T-helper 1 cell treated with Interleukin-12 subunit alpha and Interleukin-12 subunit beta and Interleukin-4 antibody, amounts not matched to agents 30 μg/mL and 1 μg/mL, for 36 hours (primary cell): ENCODE measurements around the gene TPO.

ENCODE experiments used
- H3K27ac Mint-ChIP-seq: one replicate; pipeline ENCODE4 v1.8.0; 2021; ENCODE audit warnings: mild to moderate bottlenecking, mixed read lengths
- H3K27me3 Mint-ChIP-seq: one replicate; pipeline ENCODE4 v1.8.0; 2021; ENCODE audit warnings: low read depth, mixed read lengths
- H3K36me3 Mint-ChIP-seq: one replicate; pipeline ENCODE4 v1.8.0; 2021; ENCODE audit warnings: low read depth, mixed read lengths
- H3K4me1 Mint-ChIP-seq: one replicate; pipeline ENCODE4 v1.8.0; 2021; ENCODE audit warnings: low read depth, mixed read lengths
- H3K4me3 Mint-ChIP-seq: one replicate; pipeline ENCODE4 v1.8.0; 2021; ENCODE audit warnings: mild to moderate bottlenecking, moderate library complexity, mixed read lengths
- H3K9me3 Mint-ChIP-seq: one replicate; pipeline ENCODE4 v1.8.0; 2021; ENCODE audit warnings: mixed read lengths

The TPO gene

GRCh38 chr2:1420746-1421480 lies 7.7 kb downstream of the TPO start:
- Mint-ChIP-seq H3K27ac (no peak overlapping the region), H3K4me3 (no peak overlapping the region), H3K27me3 (peaks cover 6% of the 10 kb centered on the region), H3K36me3 (no peaks in the 10 kb centered on the region), H3K4me1 (no peaks in the 10 kb centered on the region), H3K9me3 (no peaks in the 10 kb centered on the region)

GRCh38 chr2:1421731-1422130 lies 8.5 kb downstream of the TPO start:
- peaks cover 6% of the 10 kb centered on the region for H3K27me3 Mint-ChIP-seq
- H3K36me3 Mint-ChIP-seq: no peaks in the 10 kb centered on the region
- H3K4me3 Mint-ChIP-seq: no peak overlapping the region
- H3K27ac Mint-ChIP-seq: no peak overlapping the region
- H3K4me1 Mint-ChIP-seq: no peaks in the 10 kb centered on the region
- H3K9me3 Mint-ChIP-seq: no peaks in the 10 kb centered on the region

GRCh38 chr2:1422131-1422530 lies 8.9 kb downstream of the TPO start:
- H3K4me1 Mint-ChIP-seq: no peaks in the 10 kb centered on the region
- H3K4me3 Mint-ChIP-seq: no peak overlapping the region
- peaks cover 6% of the 10 kb centered on the region for H3K27me3 Mint-ChIP-seq
- H3K27ac Mint-ChIP-seq: no peak overlapping the region
- no peaks in the 10 kb centered on the region for H3K36me3 Mint-ChIP-seq
- no peaks in the 10 kb centered on the region for H3K9me3 Mint-ChIP-seq

- no peaks in the 10 kb centered on the region for H3K9me3 Mint-ChIP-seq
- no peak overlapping the region for H3K4me3 Mint-ChIP-seq
- H3K4me1 Mint-ChIP-seq: no peaks in the 10 kb centered on the region
These were observed 9.5 kb downstream of the TPO start for GRCh38 chr2:1422716-1423285.

GRCh38 chr2:1427086-1427485 lies 13.8 kb downstream of the TPO start:
- Mint-ChIP-seq H3K4me3 (no peak overlapping the region), H3K4me1 (no peaks in the 10 kb centered on the region), H3K36me3 (no peaks in the 10 kb centered on the region), H3K27me3 (peaks cover 6% of the 10 kb centered on the region), H3K27ac (no peak overlapping the region), H3K9me3 (no peaks in the 10 kb centered on the region)

More at GRCh38 chr2:1422716-1423285, 9.5 kb downstream of the TPO start:
- Mint-ChIP-seq H3K27me3 (peaks cover 6% of the 10 kb centered on the region), H3K27ac (no peak overlapping the region), H3K36me3 (no peaks in the 10 kb centered on the region)

GRCh38 chr2:1429895-1430294 lies 16.6 kb downstream of the TPO start:
- Mint-ChIP-seq H3K27ac (no peak overlapping the region), H3K9me3 (no peaks in the 10 kb centered on the region), H3K4me1 (no peaks in the 10 kb centered on the region)

GRCh38 chr2:1430491-1430890 lies 17.2 kb downstream of the TPO start:
- Mint-ChIP-seq H3K4me1 (no peaks in the 10 kb centered on the region), H3K36me3 (no peaks in the 10 kb centered on the region), H3K27me3 (no peaks in the 10 kb centered on the region), H3K27ac (no peak overlapping the region), H3K4me3 (no peak overlapping the region), H3K9me3 (no peaks in the 10 kb centered on the region)

More at GRCh38 chr2:1429895-1430294, 16.6 kb downstream of the TPO start:
- no peak overlapping the region for H3K4me3 Mint-ChIP-seq
- H3K36me3 Mint-ChIP-seq: no peaks in the 10 kb centered on the region
- H3K27me3 Mint-ChIP-seq: no peaks in the 10 kb centered on the region

GRCh38 chr2:1431886-1432400 lies 18.7 kb downstream of the TPO start:
- no peaks in the 10 kb centered on the region for H3K36me3 Mint-ChIP-seq
- no peaks in the 10 kb centered on the region for H3K4me1 Mint-ChIP-seq
- no peak overlapping the region for H3K4me3 Mint-ChIP-seq
- H3K27ac Mint-ChIP-seq: no peak overlapping the region
- H3K9me3 Mint-ChIP-seq: no peaks in the 10 kb centered on the region
- no peaks in the 10 kb centered on the region for H3K27me3 Mint-ChIP-seq

- Mint-ChIP-seq H3K27ac (no peak overlapping the region), H3K9me3 (no peaks in the 10 kb centered on the region), H3K27me3 (no peaks in the 10 kb centered on the region), H3K36me3 (no peaks in the 10 kb centered on the region), H3K4me3 (no peak overlapping the region), H3K4me1 (no peaks in the 10 kb centered on the region)
These were observed 19.5 kb downstream of the TPO start for GRCh38 chr2:1432726-1433125.

- no peak overlapping the region for H3K4me3 Mint-ChIP-seq
- H3K4me1 Mint-ChIP-seq: peaks cover 2% of the 10 kb centered on the region
- no peaks in the 10 kb centered on the region for H3K27me3 Mint-ChIP-seq
- H3K27ac Mint-ChIP-seq: no peak overlapping the region
- H3K9me3 Mint-ChIP-seq: no peaks in the 10 kb centered on the region
- H3K36me3 Mint-ChIP-seq: no peaks in the 10 kb centered on the region
These were observed 23.1 kb downstream of the TPO start for GRCh38 chr2:1436369-1436768.

GRCh38 chr2:1437101-1437500 lies 23.8 kb downstream of the TPO start:
- H3K4me1 Mint-ChIP-seq: peaks cover 2% of the 10 kb centered on the region
- H3K9me3 Mint-ChIP-seq: no peaks in the 10 kb centered on the region

GRCh38 chr2:1437537-1437936 lies 24.3 kb downstream of the TPO start:
- H3K36me3 Mint-ChIP-seq: no peaks in the 10 kb centered on the region
- no peak overlapping the region for H3K27ac Mint-ChIP-seq
- no peak overlapping the region for H3K4me3 Mint-ChIP-seq
- H3K4me1 Mint-ChIP-seq: peaks cover 2% of the 10 kb centered on the region
- no peaks in the 10 kb centered on the region for H3K9me3 Mint-ChIP-seq
- no peaks in the 10 kb centered on the region for H3K27me3 Mint-ChIP-seq

More at GRCh38 chr2:1437101-1437500, 23.8 kb downstream of the TPO start:
- Mint-ChIP-seq H3K27ac (no peak overlapping the region), H3K27me3 (no peaks in the 10 kb centered on the region), H3K36me3 (no peaks in the 10 kb centered on the region), H3K4me3 (no peak overlapping the region)

GRCh38 chr2:1438972-1439371 lies 25.7 kb downstream of the TPO start:
- no peaks in the 10 kb centered on the region for H3K9me3 Mint-ChIP-seq
- H3K36me3 Mint-ChIP-seq: no peaks in the 10 kb centered on the region
- H3K4me1 Mint-ChIP-seq: peaks cover 2% of the 10 kb centered on the region
- H3K4me3 Mint-ChIP-seq: no peak overlapping the region
- H3K27me3 Mint-ChIP-seq: no peaks in the 10 kb centered on the region
- no peak overlapping the region for H3K27ac Mint-ChIP-seq

- no peaks in the 10 kb centered on the region for H3K27me3 Mint-ChIP-seq
- H3K36me3 Mint-ChIP-seq: no peaks in the 10 kb centered on the region
- no peak overlapping the region for H3K27ac Mint-ChIP-seq
- H3K4me3 Mint-ChIP-seq: no peak overlapping the region
- H3K9me3 Mint-ChIP-seq: no peaks in the 10 kb centered on the region
- H3K4me1 Mint-ChIP-seq: peaks cover 2% of the 10 kb centered on the region
These were observed 27.3 kb downstream of the TPO start for GRCh38 chr2:1440581-1440980.

GRCh38 chr2:1446301-1446700 lies 33.0 kb downstream of the TPO start:
- peaks cover 5% of the 10 kb centered on the region for H3K9me3 Mint-ChIP-seq
- H3K4me1 Mint-ChIP-seq: no peaks in the 10 kb centered on the region
- no peak overlapping the region for H3K27ac Mint-ChIP-seq
- H3K36me3 Mint-ChIP-seq: no peaks in the 10 kb centered on the region
- peaks cover 6% of the 10 kb centered on the region for H3K27me3 Mint-ChIP-seq
- no peak overlapping the region for H3K4me3 Mint-ChIP-seq
